GM23338 (cell line): Measurements from ENCODE around the gene SLCO3A1. TPM values are rescaled to one million over a fixed set of nuclear protein-coding genes. Genes with fewer than 3 reads are reported as not detected.

ENCODE experiments used
- ATAC-seq: fragments of 200-7000 bp; cut with Tn5 transposase; 3 replicates; pipeline ENCODE4 v1.9.1; 2020
- DNase-seq: peaks from one replicate; pipeline ENCODE4 v3.0.0-alpha.2; 2015; ENCODE audit warnings: low spot score
- H2AFZ ChIP-seq: fragments of 200-600 bp; sonication (generic); 2 replicates; pipeline ENCODE4 v1.8.0; 2016; ENCODE audit warnings: antibody characterized with exemption, mild to moderate bottlenecking, moderate library complexity
- H3F3A ChIP-seq: fragments of 200-600 bp; sonication (generic); replicated peaks from 2 replicates; pipeline ENCODE4 v1.8.0; 2017; ENCODE audit warnings: antibody characterized with exemption, mixed run types, low read depth
- H3K27ac ChIP-seq: fragments of 200-600 bp; sonication (generic); 2 replicates; pipeline ENCODE4 v1.6.1; 2016; ENCODE audit warnings: low read depth
- H3K27me3 ChIP-seq: fragments of 200-600 bp; sonication (generic); 2 replicates; pipeline ENCODE4 v1.8.0; 2016; ENCODE audit warnings: mild to moderate bottlenecking, mixed run types, moderate library complexity; ENCODE audit not compliant: insufficient read depth
- H3K36me3 ChIP-seq: fragments of 200-600 bp; sonication (generic); 2 replicates; pipeline ENCODE4 v1.8.0; 2016; ENCODE audit warnings: mild to moderate bottlenecking; ENCODE audit not compliant: insufficient read depth
- H3K4me1 ChIP-seq: fragments of 200-600 bp; sonication (generic); 2 replicates; pipeline ENCODE4 v1.8.0; 2016; ENCODE audit warnings: mild to moderate bottlenecking, moderate library complexity; ENCODE audit not compliant: insufficient read depth
- H3K4me2 ChIP-seq: fragments of 200-600 bp; sonication (generic); 2 replicates; pipeline ENCODE4 v1.7.1; 2017; ENCODE audit warnings: mixed run types
- H3K4me3 ChIP-seq: fragments of 200-600 bp; sonication (generic); 2 replicates; pipeline ENCODE4 v1.6.1; 2016; ENCODE audit warnings: mixed run types
- H3K79me2 ChIP-seq: fragments of 200-600 bp; sonication (generic); replicated peaks from 2 replicates; pipeline ENCODE4 v1.8.0; 2017; ENCODE audit warnings: mild to moderate bottlenecking; ENCODE audit not compliant: insufficient read depth
- H3K9me2 ChIP-seq: fragments of 200-600 bp; sonication (generic); 2 replicates; pipeline ENCODE4 v1.8.0; 2017; ENCODE audit not compliant: insufficient read depth
- H4K20me1 ChIP-seq: fragments of 200-600 bp; sonication (generic); replicated peaks from 2 replicates; pipeline ENCODE4 v1.8.0; 2017; ENCODE audit warnings: mild to moderate bottlenecking; ENCODE audit not compliant: insufficient read depth
- H3K27ac Mint-ChIP-seq: 2 replicates; pipeline ENCODE4 v1.8.0; 2020; ENCODE audit warnings: inconsistent platforms, mild to moderate bottlenecking, moderate library complexity, mixed read lengths
- H3K27me3 Mint-ChIP-seq: 3 replicates; pipeline ENCODE4 v1.8.0; 2022; ENCODE audit warnings: low read depth, mild to moderate bottlenecking, moderate library complexity, mixed read lengths, inconsistent platforms; ENCODE audit not compliant: insufficient read depth, poor library complexity
- H3K36me3 Mint-ChIP-seq: 3 replicates; pipeline ENCODE4 v1.8.0; 2021; ENCODE audit warnings: low read depth, mild to moderate bottlenecking, inconsistent platforms, moderate library complexity, mixed read lengths
- H3K4me1 Mint-ChIP-seq: 3 replicates; pipeline ENCODE4 v1.8.0; 2020; ENCODE audit warnings: mild to moderate bottlenecking, inconsistent platforms, mixed read lengths
- H3K4me3 Mint-ChIP-seq: 3 replicates; pipeline ENCODE4 v1.8.0; 2021; ENCODE audit warnings: moderate library complexity, mild to moderate bottlenecking, inconsistent platforms, mixed read lengths
- H3K9me3 Mint-ChIP-seq: 3 replicates; pipeline ENCODE4 v1.8.0; 2020; ENCODE audit warnings: moderate library complexity, mild to moderate bottlenecking, inconsistent platforms, mixed read lengths
- EZH2 ChIP-seq: fragments of 200-600 bp; sonication (generic); IDR thresholded peaks from one replicate; pipeline ENCODE4 v1.8.0; 2017; ENCODE audit warnings: antibody characterized with exemption, mild to moderate bottlenecking, low read depth; ENCODE audit not compliant: unreplicated experiment
- EZH2phosphoT487 ChIP-seq: fragments of 200-600 bp; sonication (generic); IDR thresholded peaks from one replicate; pipeline ENCODE4 v1.8.1; 2018; ENCODE audit warnings: antibody characterized with exemption; ENCODE audit not compliant: unreplicated experiment
- JUNB ChIP-seq: IDR thresholded peaks from one replicate; pipeline ENCODE4 v1.6.1; 2016; ENCODE audit warnings: antibody characterized with exemption; ENCODE audit not compliant: unreplicated experiment
- STAT1 ChIP-seq: IDR thresholded peaks from one replicate; pipeline ENCODE4 v1.6.1; 2016; ENCODE audit warnings: antibody characterized with exemption; ENCODE audit not compliant: unreplicated experiment
- polyA plus RNA-seq: library from polyadenylated mRNA; unstranded; fragments of >200 nt; fragmentation: Nextera tagmentation; extraction: Ambion mirVana; gene quantifications from 2 replicates; pipeline ENCODE4 v1.2.1, GENCODE V29; 2016
- total RNA-seq: library from RNA; depleted of rRNA; stranded (reverse); fragments of >200 nt; shearing (Covaris generic); gene quantifications from 2 replicates; pipeline ENCODE4 v1.2.3, GENCODE V29; 2014
- TF ChIP-seq, protein P1 (sequence below): fragments of 250-450 bp; sonication (Bioruptor Pico); IDR thresholded peaks from 2 replicates; pipeline ENCODE4 v1.5.0; 2020; ENCODE audit warnings: mild to moderate bottlenecking, moderate library complexity

SLCO3A1 gene
- total and polyA plus RNA-seq, 2 experiments from 2014 or later = 7.3 to 9.4 TPM

DNA sequence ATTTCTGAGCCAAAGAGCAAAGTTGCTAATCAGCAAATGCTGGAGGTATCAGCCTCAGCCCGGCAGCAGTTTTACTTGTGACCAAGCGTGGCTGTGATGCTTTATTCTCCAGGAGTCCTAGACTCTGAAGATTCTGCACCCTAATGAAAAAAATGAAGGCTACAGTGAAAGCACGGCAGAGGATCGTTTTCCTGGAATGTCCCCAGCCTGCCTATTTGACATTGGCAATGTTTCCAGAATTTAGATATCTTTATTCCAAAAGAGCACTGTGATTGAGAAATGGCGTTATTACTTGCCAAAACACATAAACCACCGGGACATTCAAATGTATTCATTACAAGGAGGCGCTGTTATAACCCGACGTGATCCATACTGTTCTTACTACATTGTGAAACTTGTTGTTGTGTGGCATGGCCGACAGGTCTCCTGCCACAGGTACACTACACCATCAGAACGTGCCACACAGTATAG, 263.8 kb downstream of the SLCO3A1 start:
- peak overlapping the region; percentile 5 for H3K4me2 ChIP-seq
- peaks cover 69% of the 10 kb centered on the region for H3K4me1 Mint-ChIP-seq

GRCh38 chr15:92118162-92118935, 264.8 kb downstream of the SLCO3A1 start:
- H3K27ac Mint-ChIP-seq = peak overlapping the region; percentile 88
- DNase-seq = peak; percentile 88

More for the DNA sequence above, 263.8 kb downstream of the SLCO3A1 start:
- peaks cover 11% of the 10 kb centered on the region for H3K9me3 Mint-ChIP-seq
- ATAC-seq = no peak
- no peaks in the 10 kb centered on the region for H3K79me2 ChIP-seq
- peak overlapping the region; percentile 65; the same call in 1 of the 2 replicates for H3K27ac ChIP-seq
- no peak overlapping the region for H3K4me3 ChIP-seq
- H4K20me1 ChIP-seq = no peaks in the 10 kb centered on the region
- no peaks in the 10 kb centered on the region for H3F3A ChIP-seq
- peaks cover 8% of the 10 kb centered on the region; the same call in 1 of the 2 replicates for H3K9me2 ChIP-seq
- peak overlapping the region; percentile 72 for H3K27ac Mint-ChIP-seq
- H3K27me3 ChIP-seq = no peaks in the 10 kb centered on the region
- H2AFZ ChIP-seq = no peak overlapping the region
- peaks cover 13% of the 10 kb centered on the region for H3K27me3 Mint-ChIP-seq
- H3K4me1 ChIP-seq = peaks cover 31% of the 10 kb centered on the region
- peaks cover 18% of the 10 kb centered on the region for H3K36me3 Mint-ChIP-seq
- TF ChIP-seq EZH2 (no peak), STAT1 (no peak), EZH2phosphoT487 (no peak)
- DNase-seq = no peak
- H3K4me3 Mint-ChIP-seq = no peak overlapping the region
- H3K36me3 ChIP-seq = no peaks in the 10 kb centered on the region

More at GRCh38 chr15:92118162-92118935, 264.8 kb downstream of the SLCO3A1 start:
- no peaks in the 10 kb centered on the region for H3K36me3 ChIP-seq
- peak; percentile 75 for ATAC-seq
- H3K9me2 ChIP-seq = 0 out of 2 replicates have a peak, but pooled peaks cover 3% of the 10 kb centered on the region
- H3K4me2 ChIP-seq = peak overlapping the region; percentile 17
- no peaks in the 10 kb centered on the region for H3K27me3 ChIP-seq
- no peaks in the 10 kb centered on the region for H3K79me2 ChIP-seq
- no peak for TF ChIP-seq EZH2phosphoT487
- TF ChIP-seq JUNB = no peak
- TF ChIP-seq, protein P1, sequence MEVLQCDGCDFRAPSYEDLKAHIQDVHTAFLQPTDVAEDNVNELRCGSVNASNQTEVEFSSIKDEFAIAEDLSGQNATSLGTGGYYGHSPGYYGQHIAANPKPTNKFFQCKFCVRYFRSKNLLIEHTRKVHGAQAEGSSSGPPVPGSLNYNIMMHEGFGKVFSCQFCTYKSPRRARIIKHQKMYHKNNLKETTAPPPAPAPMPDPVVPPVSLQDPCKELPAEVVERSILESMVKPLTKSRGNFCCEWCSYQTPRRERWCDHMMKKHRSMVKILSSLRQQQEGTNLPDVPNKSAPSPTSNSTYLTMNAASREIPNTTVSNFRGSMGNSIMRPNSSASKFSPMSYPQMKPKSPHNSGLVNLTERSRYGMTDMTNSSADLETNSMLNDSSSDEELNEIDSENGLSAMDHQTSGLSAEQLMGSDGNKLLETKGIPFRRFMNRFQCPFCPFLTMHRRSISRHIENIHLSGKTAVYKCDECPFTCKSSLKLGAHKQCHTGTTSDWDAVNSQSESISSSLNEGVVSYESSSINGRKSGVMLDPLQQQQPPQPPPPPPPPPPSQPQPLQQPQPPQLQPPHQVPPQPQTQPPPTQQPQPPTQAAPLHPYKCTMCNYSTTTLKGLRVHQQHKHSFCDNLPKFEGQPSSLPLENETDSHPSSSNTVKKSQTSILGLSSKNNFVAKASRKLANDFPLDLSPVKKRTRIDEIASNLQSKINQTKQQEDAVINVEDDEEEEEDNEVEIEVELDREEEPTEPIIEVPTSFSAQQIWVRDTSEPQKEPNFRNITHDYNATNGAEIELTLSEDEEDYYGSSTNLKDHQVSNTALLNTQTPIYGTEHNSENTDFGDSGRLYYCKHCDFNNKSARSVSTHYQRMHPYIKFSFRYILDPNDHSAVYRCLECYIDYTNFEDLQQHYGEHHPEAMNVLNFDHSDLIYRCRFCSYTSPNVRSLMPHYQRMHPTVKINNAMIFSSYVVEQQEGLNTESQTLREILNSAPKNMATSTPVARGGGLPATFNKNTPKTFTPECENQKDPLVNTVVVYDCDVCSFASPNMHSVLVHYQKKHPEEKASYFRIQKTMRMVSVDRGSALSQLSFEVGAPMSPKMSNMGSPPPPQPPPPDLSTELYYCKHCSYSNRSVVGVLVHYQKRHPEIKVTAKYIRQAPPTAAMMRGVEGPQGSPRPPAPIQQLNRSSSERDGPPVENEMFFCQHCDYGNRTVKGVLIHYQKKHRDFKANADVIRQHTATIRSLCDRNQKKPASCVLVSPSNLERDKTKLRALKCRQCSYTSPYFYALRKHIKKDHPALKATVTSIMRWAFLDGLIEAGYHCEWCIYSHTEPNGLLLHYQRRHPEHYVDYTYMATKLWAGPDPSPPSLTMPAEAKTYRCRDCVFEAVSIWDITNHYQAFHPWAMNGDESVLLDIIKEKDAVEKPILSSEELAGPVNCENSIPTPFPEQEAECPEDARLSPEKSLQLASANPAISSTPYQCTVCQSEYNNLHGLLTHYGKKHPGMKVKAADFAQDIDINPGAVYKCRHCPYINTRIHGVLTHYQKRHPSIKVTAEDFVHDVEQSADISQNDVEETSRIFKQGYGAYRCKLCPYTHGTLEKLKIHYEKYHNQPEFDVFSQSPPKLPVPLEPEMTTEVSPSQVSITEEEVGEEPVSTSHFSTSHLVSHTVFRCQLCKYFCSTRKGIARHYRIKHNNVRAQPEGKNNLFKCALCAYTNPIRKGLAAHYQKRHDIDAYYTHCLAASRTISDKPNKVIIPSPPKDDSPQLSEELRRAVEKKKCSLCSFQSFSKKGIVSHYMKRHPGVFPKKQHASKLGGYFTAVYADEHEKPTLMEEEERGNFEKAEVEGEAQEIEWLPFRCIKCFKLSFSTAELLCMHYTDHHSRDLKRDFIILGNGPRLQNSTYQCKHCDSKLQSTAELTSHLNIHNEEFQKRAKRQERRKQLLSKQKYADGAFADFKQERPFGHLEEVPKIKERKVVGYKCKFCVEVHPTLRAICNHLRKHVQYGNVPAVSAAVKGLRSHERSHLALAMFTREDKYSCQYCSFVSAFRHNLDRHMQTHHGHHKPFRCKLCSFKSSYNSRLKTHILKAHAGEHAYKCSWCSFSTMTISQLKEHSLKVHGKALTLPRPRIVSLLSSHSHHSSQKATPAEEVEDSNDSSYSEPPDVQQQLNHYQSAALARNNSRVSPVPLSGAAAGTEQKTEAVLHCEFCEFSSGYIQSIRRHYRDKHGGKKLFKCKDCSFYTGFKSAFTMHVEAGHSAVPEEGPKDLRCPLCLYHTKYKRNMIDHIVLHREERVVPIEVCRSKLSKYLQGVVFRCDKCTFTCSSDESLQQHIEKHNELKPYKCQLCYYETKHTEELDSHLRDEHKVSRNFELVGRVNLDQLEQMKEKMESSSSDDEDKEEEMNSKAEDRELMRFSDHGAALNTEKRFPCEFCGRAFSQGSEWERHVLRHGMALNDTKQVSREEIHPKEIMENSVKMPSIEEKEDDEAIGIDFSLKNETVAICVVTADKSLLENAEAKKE = 0 out of 2 replicates have a peak, but pooled peaks have one; percentile 38
- peaks cover 32% of the 10 kb centered on the region for H3K4me1 ChIP-seq
- Mint-ChIP-seq H3K36me3 (peaks cover 25% of the 10 kb centered on the region), H3K4me3 (peak overlapping the region; percentile 40), H3K9me3 (peaks cover 15% of the 10 kb centered on the region), H3K27me3 (peaks cover 12% of the 10 kb centered on the region), H3K4me1 (peaks cover 64% of the 10 kb centered on the region)
- H3F3A ChIP-seq = no peaks in the 10 kb centered on the region
- peak overlapping the region; percentile 65 for H3K27ac ChIP-seq
- H4K20me1 ChIP-seq = no peaks in the 10 kb centered on the region
- no peak overlapping the region for H2AFZ ChIP-seq
- peak overlapping the region; percentile 1 for H3K4me3 ChIP-seq
